Epithelial cell of proximal tubule (primary cell): Measurements from ENCODE around the gene AR. TPM values are rescaled to one million over a fixed set of nuclear protein-coding genes. Genes with fewer than 3 reads are reported as not detected.

Experiments
- DNase-seq: peaks from one replicate; pipeline ENCODE4 v3.0.0-alpha.2; 2011; ENCODE audit warnings: low read depth
- H3K4me3 ChIP-seq: 2 replicates; pipeline ENCODE4 v1.5.1; 2011; ENCODE audit warnings: low read depth, mild to moderate bottlenecking, low read length
- total RNA-seq: library from RNA; depleted of rRNA; stranded (reverse); fragments of >200 nt; gene quantifications from 2 replicates; pipeline ENCODE4 v1.2.3, GENCODE V29; 2015
- TF ChIP-seq, protein P1 (sequence below): conservative IDR thresholded peaks from 2 replicates; pipeline ENCODE4 v1.5.1; 2012; ENCODE audit warnings: low read depth, mild to moderate bottlenecking, low read length

AR gene
- total RNA-seq, 1 donor from 2014 or later: 0.40 TPM

DNA sequence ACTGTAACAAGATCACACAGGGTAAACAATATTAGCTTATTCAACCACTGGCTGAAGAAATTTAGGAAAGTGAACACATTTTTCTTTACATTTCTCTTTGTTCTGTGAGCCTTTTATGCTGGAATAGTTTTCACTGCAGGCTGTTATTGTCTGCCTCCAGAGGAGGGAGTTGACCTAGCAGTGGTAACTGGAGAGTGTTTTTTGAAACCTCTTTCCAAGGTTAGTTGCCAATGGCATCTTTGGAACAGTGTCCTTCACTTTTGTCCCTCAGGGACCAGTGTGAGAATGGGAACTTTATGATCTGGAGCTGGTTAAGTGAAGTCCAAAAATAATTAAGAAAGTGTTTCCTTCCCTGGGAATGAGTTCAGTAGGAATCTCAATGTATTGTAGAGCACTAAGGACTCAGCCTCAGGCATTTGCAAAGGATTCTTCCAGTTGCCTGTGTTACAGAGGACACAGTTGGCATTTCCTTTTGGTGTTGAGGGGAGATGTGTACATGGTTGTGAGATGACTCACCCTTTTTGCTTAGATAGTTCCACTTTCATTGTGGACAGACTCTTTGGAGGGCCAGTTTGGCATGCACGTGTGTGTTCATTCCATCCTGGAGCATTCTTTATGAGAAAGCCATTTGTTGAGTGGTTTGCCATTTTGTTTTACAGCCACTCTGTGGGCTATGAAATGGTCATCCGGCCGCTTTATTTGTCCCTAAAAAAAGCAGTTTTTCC, 61.3 kb downstream of the AR start:
- TF ChIP-seq, protein P1, sequence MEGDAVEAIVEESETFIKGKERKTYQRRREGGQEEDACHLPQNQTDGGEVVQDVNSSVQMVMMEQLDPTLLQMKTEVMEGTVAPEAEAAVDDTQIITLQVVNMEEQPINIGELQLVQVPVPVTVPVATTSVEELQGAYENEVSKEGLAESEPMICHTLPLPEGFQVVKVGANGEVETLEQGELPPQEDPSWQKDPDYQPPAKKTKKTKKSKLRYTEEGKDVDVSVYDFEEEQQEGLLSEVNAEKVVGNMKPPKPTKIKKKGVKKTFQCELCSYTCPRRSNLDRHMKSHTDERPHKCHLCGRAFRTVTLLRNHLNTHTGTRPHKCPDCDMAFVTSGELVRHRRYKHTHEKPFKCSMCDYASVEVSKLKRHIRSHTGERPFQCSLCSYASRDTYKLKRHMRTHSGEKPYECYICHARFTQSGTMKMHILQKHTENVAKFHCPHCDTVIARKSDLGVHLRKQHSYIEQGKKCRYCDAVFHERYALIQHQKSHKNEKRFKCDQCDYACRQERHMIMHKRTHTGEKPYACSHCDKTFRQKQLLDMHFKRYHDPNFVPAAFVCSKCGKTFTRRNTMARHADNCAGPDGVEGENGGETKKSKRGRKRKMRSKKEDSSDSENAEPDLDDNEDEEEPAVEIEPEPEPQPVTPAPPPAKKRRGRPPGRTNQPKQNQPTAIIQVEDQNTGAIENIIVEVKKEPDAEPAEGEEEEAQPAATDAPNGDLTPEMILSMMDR: no peak
- peak; percentile 48 for DNase-seq
- H3K4me3 ChIP-seq: no peak overlapping the region

DNA sequence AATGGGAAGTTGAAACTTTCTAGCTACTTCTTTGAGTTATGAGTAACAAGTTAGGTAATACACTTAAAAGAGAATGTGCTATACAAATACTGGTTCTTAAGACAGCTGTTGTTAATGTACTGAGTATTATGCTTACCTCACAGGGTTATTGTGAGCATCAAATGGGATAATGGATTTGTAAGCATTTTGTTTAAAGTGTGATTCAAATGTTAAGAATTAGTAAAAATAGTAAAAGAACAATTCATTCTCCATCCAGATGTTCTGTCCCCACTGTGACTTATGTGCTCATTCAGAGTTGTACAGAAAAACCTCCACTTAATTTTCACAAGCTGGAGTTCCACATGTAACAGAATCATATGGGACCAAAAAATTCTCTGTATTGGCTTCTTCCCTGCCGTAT, 63.6 kb downstream of the AR start:
- TF ChIP-seq, protein P1: no peak
- no peak overlapping the region for H3K4me3 ChIP-seq
- no peak for DNase-seq

DNA sequence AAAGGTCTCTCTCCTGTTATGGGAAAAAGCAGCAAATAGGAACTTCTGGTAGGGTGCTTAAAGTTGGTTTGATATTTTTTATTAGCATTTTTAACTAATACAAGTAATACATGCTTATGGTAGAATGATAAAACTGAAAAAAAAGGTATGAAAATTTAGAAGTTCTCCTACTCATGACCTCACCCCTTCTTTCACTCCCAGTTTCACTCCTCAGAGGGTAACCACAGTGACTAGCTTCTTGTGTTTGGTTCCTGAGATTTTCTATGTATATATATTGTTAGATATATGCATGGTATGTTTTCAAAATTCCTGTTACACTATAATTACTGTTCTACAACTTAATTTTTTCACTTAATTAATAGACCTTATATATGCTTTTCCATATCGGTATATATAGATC, 66.5 kb downstream of the AR start:
- no peak overlapping the region for H3K4me3 ChIP-seq
- TF ChIP-seq, protein P1: no peak
- no peak for DNase-seq

DNA sequence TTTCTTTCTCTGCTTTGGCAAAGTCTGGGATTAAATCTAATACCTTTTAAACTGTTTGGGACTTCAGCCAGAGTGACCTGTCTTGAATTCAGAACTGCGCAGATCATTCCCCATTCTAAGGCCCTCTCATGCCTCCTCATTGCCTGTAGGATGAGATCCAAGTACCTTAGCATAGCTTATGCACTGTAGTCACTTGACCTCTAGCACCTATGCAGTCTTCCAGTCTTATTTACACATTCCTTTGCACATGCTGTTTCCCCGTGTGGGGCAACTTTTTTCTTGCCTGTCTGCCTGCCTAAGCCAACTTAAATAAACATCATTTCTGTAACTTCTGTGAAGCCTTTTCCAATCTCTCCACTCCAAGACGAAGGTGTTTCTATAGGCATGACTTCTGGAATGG, 68.4 kb downstream of the AR start:
- TF ChIP-seq, protein P1: no peak
- DNase-seq: no peak

DNA sequence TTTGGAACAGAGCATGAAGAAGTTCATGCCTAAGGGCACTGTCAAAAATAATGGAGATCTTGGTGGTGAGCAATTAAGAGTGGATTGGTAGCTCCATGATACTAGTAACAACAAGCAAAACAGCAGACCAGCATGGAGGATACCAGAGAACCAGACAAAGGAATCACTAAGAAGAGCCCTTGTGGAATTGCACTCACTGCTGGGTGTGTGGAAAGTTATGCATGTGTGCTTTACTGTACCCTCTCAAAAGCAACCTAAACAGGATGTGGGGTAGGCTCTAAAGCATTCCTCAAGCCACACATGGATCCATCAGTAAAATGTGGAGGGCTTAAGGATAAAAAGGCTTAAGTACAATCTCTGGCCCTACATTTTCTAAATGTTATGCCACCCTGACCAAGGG, 69.5 kb downstream of the AR start:
- H3K4me3 ChIP-seq: no peak overlapping the region
- TF ChIP-seq, protein P1: no peak
- DNase-seq: no peak

More for the DNA sequence above, 68.4 kb downstream of the AR start:
- no peak overlapping the region for H3K4me3 ChIP-seq

DNA sequence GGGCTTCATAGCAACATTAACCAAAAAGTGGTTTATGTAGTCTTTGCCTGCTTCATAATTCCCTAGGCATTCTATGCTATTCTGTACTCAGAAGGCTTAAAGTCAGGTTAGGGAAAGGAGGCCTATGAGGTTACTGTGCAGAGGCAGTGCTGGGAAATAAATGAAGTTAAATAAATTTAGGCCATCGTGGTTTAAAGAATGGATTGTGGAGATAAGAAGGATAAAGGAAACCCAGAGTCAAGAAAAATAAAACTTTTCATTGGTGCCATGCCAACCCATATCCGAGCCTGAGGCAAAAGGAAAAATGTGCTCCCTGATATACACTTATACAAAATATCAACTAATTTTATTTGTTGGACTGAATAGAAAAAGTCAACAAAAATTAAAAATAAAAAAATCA, 70.2 kb downstream of the AR start:
- no peak for DNase-seq
- no peak overlapping the region for H3K4me3 ChIP-seq
- TF ChIP-seq, protein P1: no peak

DNA sequence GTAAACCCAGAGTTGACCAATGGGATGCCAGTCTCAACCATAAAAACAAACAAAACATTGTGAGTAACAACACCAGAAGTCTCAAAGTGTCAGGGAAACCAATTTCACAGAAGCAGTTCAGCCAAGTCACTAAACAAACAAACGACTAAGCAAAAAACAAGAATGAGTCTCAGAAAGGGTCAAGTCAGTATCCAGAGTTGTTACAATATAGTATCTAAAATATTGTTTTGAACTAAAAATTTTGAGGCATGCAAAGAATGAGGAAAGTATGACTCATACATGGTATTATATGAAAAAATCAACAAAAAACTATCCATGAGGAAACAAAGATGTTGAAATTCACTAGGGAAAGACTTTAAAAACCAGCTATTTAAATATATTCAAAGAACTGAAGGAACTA, 70.6 kb downstream of the AR start:
- TF ChIP-seq, protein P1: no peak
- no peak overlapping the region for H3K4me3 ChIP-seq
- DNase-seq: no peak
